Psoas muscle (tissue), 8 donors: ENCODE results near the gene ANKFY1. TPM values are rescaled to one million over a fixed set of nuclear protein-coding genes. Genes with fewer than 3 reads are reported as not detected.

Experiments used
- ATAC-seq, 4 donors: fragments of 200-7000 bp; cut with Tn5 transposase; one replicate each; pipeline ENCODE4 v1.9.1; 2020; ENCODE audit warnings: moderate library complexity in 3 of 4, mild to moderate bottlenecking in 2 of 4
- DNase-seq, 2 donors: peaks; one replicate each; pipeline ENCODE4 v3.0.0-alpha.2; 2020
- H3K27ac ChIP-seq: fragments of 200-600 bp; one replicate; pipeline ENCODE4 v1.8.0; 2022
- H3K27me3 ChIP-seq, 3 donors: fragments of 200-600 bp in 1 of 3; one replicate each; pipeline versions ENCODE4 v1.6.1 to v1.8.0; 2013 to 2022; ENCODE audit warnings: low read length in 2 of 3, mild to moderate bottlenecking in 2 of 3, moderate library complexity in 1 of 3; ENCODE audit not compliant: insufficient read depth in 3 of 3
- H3K36me3 ChIP-seq, 2 donors: fragments of 200-600 bp in 1 of 2; one replicate each; pipeline versions ENCODE4 v1.6.1 to v1.8.0; 2013 to 2022; ENCODE audit warnings: low read depth in 1 of 2, mild to moderate bottlenecking in 1 of 2, moderate library complexity in 1 of 2; ENCODE audit not compliant: insufficient read depth in 1 of 2
- H3K4me1 ChIP-seq: fragments of 200-600 bp; one replicate; pipeline ENCODE4 v1.8.0; 2022
- H3K4me3 ChIP-seq: fragments of 200-600 bp; one replicate; pipeline ENCODE4 v1.8.0; 2022; ENCODE audit warnings: mild to moderate bottlenecking
- H3K9me3 ChIP-seq: fragments of 200-600 bp; one replicate; pipeline ENCODE4 v1.8.0; 2022
- CTCF ChIP-seq: fragments of 200-600 bp; IDR thresholded peaks from one replicate; pipeline ENCODE4 v1.8.0; 2022; ENCODE audit warnings: antibody characterized with exemption
- whole genome bisulfite sequencing, 3 donors: extraction: QIAGEN DNeasy Blood & Tissue Kit; methylation state at CpG; one replicate each; pipeline versions ENCODE4 v1.1.6 to v1.1.7; 2013; 5-methylcytosine and 5-hydroxymethylcytosine counted together
- intact Hi-C, 2 donors: fragments of 100-400 bp; cut with DNase I; formaldehyde crosslinking; loops; one replicate each; pipeline versions ENCODE4 v1.11.0 to v1.14.2; 2022
- polyA plus RNA-seq, 3 donors: library from polyadenylated mRNA; stranded (reverse); fragments of 200-250 nt; gene quantifications; one replicate each; pipeline ENCODE4 v1.2.3, GENCODE V29; 2013
- total RNA-seq, 4 donors: library from RNA; stranded (reverse); fragmentation: NEBNext Ultra II Directional in 2 of 4; extraction: Animal tissue kit (Norgen Biotek cat#: 25700) in 2 of 4; gene quantifications; one replicate each; pipeline versions ENCODE4 v1.2.1 to v1.2.4, GENCODE V29; 2021 to 2023
- donor health status: healthy with polysubstance abuse.
- donor health status: DM: no; HTN: no; CAD: no; lungs with moderate emphysema.
- donor health status: Bipolar disorder and iron deficiency.
- donor health status: healthy.
- donor health status: DM: yes; HTN: yes; CAD: no.
- donor health status: DM: no; HTN: no; CAD: no.
- donor health status: DM: no; HTN: no; CAD: no.
- donor health status: DM: yes; HTN: yes; CAD: no.

The ANKFY1 gene
- total and polyA plus RNA-seq, 7 donors, result 5.7 to 18.8 (median 12.8) TPM

GRCh38 chr17:4120332-4120731 lies 143.4 kb downstream of the ANKFY1 start:
- no peaks in the 10 kb centered on the region for H3K9me3 ChIP-seq
- no peak overlapping the region for H3K4me3 ChIP-seq
- peaks cover 9 to 84% of the 10 kb centered on the region in 2 donors for H3K36me3 ChIP-seq
- H3K4me1 ChIP-seq, result peaks cover 4% of the 10 kb centered on the region
- ATAC-seq (no peak), DNase-seq (no peak)
- intact Hi-C loops, result no loop called here
- H3K27me3 ChIP-seq, result no peaks in the 10 kb centered on the region
- TF ChIP-seq CTCF, result no peak
- 84 to 92% (median 85%) methylated on average over 3 of the region's 3 CpGs for WGBS, 3 donors
- no peak overlapping the region for H3K27ac ChIP-seq

DNA sequence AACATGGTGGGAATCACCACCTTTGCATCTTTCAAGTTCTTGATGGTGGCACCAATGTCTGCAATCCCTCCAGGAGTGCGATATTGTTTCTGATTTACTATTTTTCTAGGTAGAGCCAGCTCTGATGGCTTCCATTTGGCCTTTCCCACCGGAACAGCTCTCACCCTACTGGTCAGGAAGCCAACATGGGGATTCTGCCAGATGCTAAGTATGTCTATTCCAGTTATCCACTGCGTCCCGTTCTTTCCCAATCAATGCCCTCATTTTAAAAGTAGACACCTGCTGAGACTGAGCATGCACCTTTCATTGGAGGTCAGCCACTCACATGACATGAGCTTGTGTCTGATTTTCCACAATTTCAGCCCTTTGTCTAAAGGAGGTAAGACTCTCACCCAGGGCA lies 144.5 kb downstream of the ANKFY1 start:
- peaks cover 9 to 94% of the 10 kb centered on the region in 2 donors for H3K36me3 ChIP-seq
- no peaks in the 10 kb centered on the region for H3K27me3 ChIP-seq
- H3K9me3 ChIP-seq, result no peaks in the 10 kb centered on the region
- intact Hi-C loops, result no loop called here
- no peak for TF ChIP-seq CTCF
- H3K27ac ChIP-seq, result no peak overlapping the region
- peaks cover 4% of the 10 kb centered on the region for H3K4me1 ChIP-seq
- peak in 2 of 4 donors; percentile 32 to 58 for ATAC-seq
- H3K4me3 ChIP-seq, result no peak overlapping the region
- WGBS, 3 donors, result 34 to 46% (median 41%) methylated on average over 4 of the region's 4 CpGs
- no peak for DNase-seq

DNA sequence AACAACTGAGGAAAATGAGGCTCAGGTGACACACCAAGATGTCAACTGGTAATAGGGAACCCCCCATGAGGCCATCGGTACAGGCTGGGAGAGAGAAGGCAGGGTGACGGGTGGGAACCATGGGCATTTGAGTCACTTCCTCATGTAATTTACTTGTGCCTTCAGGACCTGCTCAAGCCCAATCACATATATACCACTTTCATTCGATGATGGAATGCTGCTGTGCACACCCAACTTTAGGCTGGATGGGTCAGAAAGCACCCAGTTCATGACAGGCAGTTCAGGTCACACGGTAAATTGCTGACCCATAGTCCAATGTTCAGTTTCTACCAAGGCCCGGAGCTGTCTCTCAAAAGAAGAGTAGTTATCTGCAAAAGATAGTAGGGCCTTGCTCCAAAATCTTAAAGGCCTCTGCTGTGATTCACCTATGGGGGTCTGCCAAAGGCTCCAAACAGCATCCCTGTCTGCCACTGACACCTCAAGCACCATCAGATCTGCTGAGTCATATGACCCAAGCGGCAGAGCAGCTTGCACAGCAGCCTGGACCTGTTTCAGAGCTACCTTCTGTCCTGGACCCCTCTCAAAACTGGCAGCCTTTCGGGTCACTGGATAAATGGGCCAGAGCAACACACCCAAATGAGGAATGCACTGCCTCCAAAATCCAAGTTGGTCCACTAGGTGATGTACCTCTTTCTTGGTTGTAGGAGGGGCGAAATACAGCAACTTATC lies 145.6 kb downstream of the ANKFY1 start:
- intact Hi-C loops, result no loop called here
- Histone ChIP-seq H3K36me3 (peaks cover 7 to 96% of the 10 kb centered on the region in 2 donors), H3K27ac (peak overlapping the region; percentile 23), H3K4me1 (peaks cover 4% of the 10 kb centered on the region), H3K4me3 (no peak overlapping the region), H3K9me3 (no peaks in the 10 kb centered on the region), H3K27me3 (no peaks in the 10 kb centered on the region)
- WGBS, 3 donors, result 84 to 92% (median 86%) methylated on average over 8 of the region's 8 CpGs
- ATAC-seq (peak in 3 of 4 donors; percentile 27 to 68 (median 59)), DNase-seq (no peak)
- TF ChIP-seq CTCF, result no peak

DNA sequence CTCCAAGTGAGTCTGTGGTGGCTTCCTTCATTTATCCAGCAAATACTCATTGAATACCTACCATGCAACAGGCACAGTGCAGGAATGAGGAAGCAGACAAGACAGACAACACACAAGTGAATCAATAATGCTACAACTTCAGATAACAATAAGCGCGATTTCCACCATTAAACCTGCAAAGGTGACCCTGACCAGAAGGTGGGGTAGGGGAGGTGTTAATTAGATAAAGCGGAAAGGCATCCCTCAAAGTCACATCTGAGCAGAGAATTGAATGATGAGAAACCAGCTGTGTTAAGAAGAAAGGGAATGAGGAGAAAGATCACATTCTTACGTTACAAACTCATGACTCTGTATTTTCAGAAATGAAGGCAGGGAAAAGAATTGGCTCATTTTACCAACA lies 147.3 kb downstream of the ANKFY1 start:
- intact Hi-C loops, result no loop called here
- peaks cover 13 to 96% of the 10 kb centered on the region in 2 donors for H3K36me3 ChIP-seq
- no peaks in the 10 kb centered on the region for H3K27me3 ChIP-seq
- DNase-seq (no peak), ATAC-seq (no peak)
- no peak overlapping the region for H3K4me3 ChIP-seq
- WGBS, 3 donors, result 71 to 95% (median 90%) methylated on average over 4 of the region's 4 CpGs
- no peaks in the 10 kb centered on the region for H3K9me3 ChIP-seq
- no peak overlapping the region for H3K27ac ChIP-seq
- no peak for TF ChIP-seq CTCF
- H3K4me1 ChIP-seq, result peaks cover 4% of the 10 kb centered on the region

Other genes with a start within 250 kb of the ANKFY1 start
- gene ZZEF1, start 120.9 kb downstream of the ANKFY1 start, total RNA-seq, result 10 to 100 TPM; 25.4 to 53.1 (median 38.4) TPM
- 10 to 100 TPM in 2 of 3 donors, 1 to 10 TPM in 1; 9.5 to 26.4 (median 10.1) TPM for gene ZZEF1, start 120.9 kb downstream of the ANKFY1 start, polyA plus RNA-seq
- gene CYB5D2, start 120.8 kb downstream of the ANKFY1 start, total RNA-seq, result 10 to 100 TPM in 1 of 4 donors, 1 to 10 TPM in 3; 5.1 to 10.9 (median 6.7) TPM
- 10 to 100 TPM in 1 of 3 donors, 1 to 10 TPM in 2; 4.7 to 19.6 (median 8.3) TPM for gene CYB5D2, start 120.8 kb downstream of the ANKFY1 start, polyA plus RNA-seq
- 100 to 1,000 TPM; 152 to 239 (median 175) TPM for gene UBE2G1, start 102.7 kb upstream of the ANKFY1 start, total RNA-seq
- 100 to 1,000 TPM in 1 of 3 donors, 10 to 100 TPM in 2; 54.6 to 128 (median 73.0) TPM for gene UBE2G1, start 102.7 kb upstream of the ANKFY1 start, polyA plus RNA-seq
- gene SPNS3, start 170.0 kb upstream of the ANKFY1 start, total RNA-seq, result not detected
- gene SPNS3, start 170.0 kb upstream of the ANKFY1 start, polyA plus RNA-seq, result under 1 TPM in 1 of 3 donors, not detected in 2; 0.09 TPM
- 1 to 10 TPM; 3.5 to 7.1 (median 6.3) TPM for gene SPNS2, start 234.9 kb upstream of the ANKFY1 start, total RNA-seq
- 10 to 100 TPM in 1 of 3 donors, 1 to 10 TPM in 2; 6.0 to 10.6 (median 7.4) TPM for gene SPNS2, start 234.9 kb upstream of the ANKFY1 start, polyA plus RNA-seq